A549 (cell line): Measurements from ENCODE around the gene C4orf33. TPM values are rescaled to one million over a fixed set of nuclear protein-coding genes. Genes with fewer than 3 reads are reported as not detected.
A peak's percentile ranks its signal among the peaks of the same experiment; 100 is the strongest.

Experiments
- ATAC-seq, 2 experiments: fragments of 200-7000 bp in 1 of 2; fragments of >200 bp in 1 of 2; cut with Nextera tagmentation in 1 of 2; cut with Tn5 transposase in 1 of 2; 3 replicates each; pipeline versions ENCODE4 v1.8.0 to v1.9.1; 2018 to 2020; ENCODE audit warnings: mild to moderate bottlenecking in 1 of 2, moderate library complexity in 1 of 2
- CTCF ChIA-PET: fragments of 300-600 bp; sonication (Branson Sonifier 250); formaldehyde crosslinking; extraction: SDS; loops from one replicate; lab custom pipeline; 2021; ENCODE audit warnings: antibody characterized with exemption, inconsistent platforms; lab: Yijun Ruan, JAX
- POLR2A ChIA-PET: fragments of 350-600 bp; formaldehyde crosslinking; extraction: SDS; loops from one replicate; lab custom pipeline; 2021; ENCODE audit warnings: antibody characterized with exemption, inconsistent platforms; lab: Yijun Ruan, JAX
- DNase-seq, 2 experiments: peaks; one replicate each; pipeline versions ENCODE4 v3.0.0 to v3.0.0-alpha.2; 2011 to 2016; ENCODE audit warnings: low read depth in 1 of 2, low spot score in 1 of 2
- FAIRE-seq: peaks from 2 replicates; lab custom pipeline; 2011; peaks lifted over from hg19 to GRCh38; lab: Jason Lieb, UNC
- H3K27ac ChIP-seq, 2 experiments: fragments of >200 bp; sonication (Bioruptor Twin); formaldehyde crosslinking; 3 replicates each; pipeline ENCODE4 v1.5.1; 2016 to 2017
- H3K4me1 ChIP-seq: fragments of >200 bp; sonication (Bioruptor Twin); formaldehyde crosslinking; 3 replicates; pipeline ENCODE4 v1.6.1; 2016
- H3K4me2 ChIP-seq: fragments of >200 bp; sonication (Bioruptor Twin); formaldehyde crosslinking; 3 replicates; pipeline ENCODE4 v1.6.1; 2016
- H3K4me3 ChIP-seq: fragments of >200 bp; sonication (Bioruptor Twin); formaldehyde crosslinking; 3 replicates; pipeline ENCODE4 v1.5.1; 2016
- H3K9me3 ChIP-seq: fragments of >200 bp; sonication (Bioruptor Twin); formaldehyde crosslinking; 3 replicates; pipeline ENCODE4 v1.6.1; 2016
- BHLHE40 ChIP-seq: IDR thresholded peaks from 2 replicates; pipeline ENCODE4 v1.6.1; 2012; ENCODE audit warnings: low read depth, low read length, inconsistent platforms
- CBX8 ChIP-seq: fragments of 200-600 bp; sonication (generic); IDR thresholded peaks from 2 replicates; pipeline ENCODE4 v1.6.1; 2016
- CEBPB ChIP-seq, 2 experiments: fragments of >200 bp in 1 of 2; sonication (Bioruptor Twin) in 1 of 2; formaldehyde crosslinking in 1 of 2; IDR thresholded peaks; 2 replicates each; pipeline ENCODE4 v1.6.1; 2012 to 2016
- CHD4 ChIP-seq: fragments of 200-600 bp; sonication (generic); IDR thresholded peaks from 2 replicates; pipeline ENCODE4 v1.6.1; 2016; ENCODE audit warnings: antibody characterized with exemption, mild to moderate bottlenecking, borderline replicate concordance
- EHMT2 ChIP-seq: fragments of 200-600 bp; sonication (generic); IDR thresholded peaks from 2 replicates; pipeline ENCODE4 v1.6.1; 2016; ENCODE audit warnings: antibody characterized with exemption, low read depth, mild to moderate bottlenecking, moderate library complexity
- EP300 ChIP-seq, 2 experiments: fragments of >200 bp; sonication (Bioruptor Twin); formaldehyde crosslinking; IDR thresholded peaks; 2 replicates in 1 of 2; 3 replicates in 1 of 2; pipeline ENCODE4 v1.6.1; 2016 to 2017
- FOSB ChIP-seq: fragments of 250-450 bp; sonication (Bioruptor Pico); IDR thresholded peaks from 2 replicates; pipeline ENCODE4 v1.5.0; 2020; ENCODE audit warnings: mild to moderate bottlenecking, moderate library complexity
- FOSL2 ChIP-seq, 2 experiments: fragments of 450-650 bp in 1 of 2; fragments of >200 bp in 1 of 2; sonication (Bioruptor Twin) in 1 of 2; formaldehyde crosslinking; IDR thresholded peaks; 2 replicates each; pipeline versions ENCODE4 v1.5.0 to v1.6.1; 2016 to 2020; ENCODE audit warnings: mild to moderate bottlenecking in 1 of 2, moderate library complexity in 1 of 2
- GATA3 ChIP-seq: IDR thresholded peaks from 2 replicates; pipeline ENCODE4 v1.6.1; 2012; ENCODE audit warnings: borderline replicate concordance
- HEYL ChIP-seq: fragments of 250-450 bp; sonication (Bioruptor Pico); IDR thresholded peaks from 2 replicates; pipeline ENCODE4 v1.8.0; 2021; ENCODE audit warnings: mild to moderate bottlenecking, moderate library complexity
- HOXB13 ChIP-seq: fragments of 250-450 bp; sonication (Bioruptor Pico); IDR thresholded peaks from 2 replicates; pipeline ENCODE4 v1.5.0; 2020; ENCODE audit warnings: low read depth, mild to moderate bottlenecking, moderate library complexity
- HOXB5 ChIP-seq: fragments of 250-450 bp; sonication (Bioruptor Pico); IDR thresholded peaks from 2 replicates; pipeline ENCODE4 v1.5.0; 2020; ENCODE audit warnings: mild to moderate bottlenecking, moderate library complexity
- KDM1A ChIP-seq: fragments of 200-600 bp; sonication (generic); IDR thresholded peaks from 2 replicates; pipeline ENCODE4 v1.6.1; 2016; ENCODE audit warnings: low read depth, mild to moderate bottlenecking
- MAFK ChIP-seq: fragments of 450-650 bp; IDR thresholded peaks from 2 replicates; pipeline ENCODE4 v1.6.1; 2014; ENCODE audit not compliant: partially characterized antibody
- PHF8 ChIP-seq: fragments of 200-600 bp; sonication (generic); IDR thresholded peaks from 2 replicates; pipeline ENCODE4 v1.6.1; 2016; ENCODE audit warnings: low read depth, mild to moderate bottlenecking, antibody characterized with exemption, moderate library complexity, borderline replicate concordance
- POLR2A ChIP-seq: IDR thresholded peaks from 2 replicates; pipeline ENCODE4 v1.6.1; 2012; ENCODE audit warnings: mild to moderate bottlenecking, low read length
- POLR2AphosphoS2 ChIP-seq: conservative IDR thresholded peaks from 2 replicates; pipeline ENCODE4 v1.6.1; 2012; ENCODE audit warnings: low read length, improper control_type of control experiment, inconsistent platforms
- RAD21 ChIP-seq, 2 experiments: fragments of >200 bp in 1 of 2; sonication (Bioruptor Twin) in 1 of 2; formaldehyde crosslinking in 1 of 2; IDR thresholded peaks in 1 of 2; conservative IDR thresholded peaks in 1 of 2; 2 replicates in 1 of 2; 3 replicates in 1 of 2; pipeline ENCODE4 v1.6.1; 2012 to 2018; ENCODE audit warnings: inconsistent platforms in 1 of 2
- RARB ChIP-seq: fragments of 250-450 bp; sonication (Bioruptor Pico); IDR thresholded peaks from 2 replicates; pipeline ENCODE4 v1.8.0; 2021; ENCODE audit warnings: mild to moderate bottlenecking, moderate library complexity
- RCOR1 ChIP-seq: fragments of 150-350 bp; IDR thresholded peaks from 2 replicates; pipeline ENCODE4 v1.6.1; 2014; ENCODE audit warnings: antibody characterized with exemption, low read length, low read depth
- RFX5 ChIP-seq: fragments of 450-650 bp; IDR thresholded peaks from 2 replicates; pipeline ENCODE4 v1.7.1; 2014; ENCODE audit warnings: antibody characterized with exemption, mild to moderate bottlenecking, moderate library complexity
- RNF2 ChIP-seq: fragments of 200-600 bp; sonication (generic); IDR thresholded peaks from 2 replicates; pipeline ENCODE4 v1.6.1; 2016; ENCODE audit warnings: low read depth, mild to moderate bottlenecking, antibody characterized with exemption, moderate library complexity, borderline replicate concordance
- SMC3 ChIP-seq: fragments of >200 bp; sonication (Bioruptor Twin); formaldehyde crosslinking; IDR thresholded peaks from 3 replicates; pipeline ENCODE4 v1.6.1; 2018; ENCODE audit warnings: inconsistent platforms
- SREBF2 ChIP-seq: fragments of 450-650 bp; IDR thresholded peaks from 2 replicates; pipeline ENCODE4 v1.6.1; 2014; ENCODE audit warnings: mild to moderate bottlenecking, moderate library complexity
- ZFP36 ChIP-seq: fragments of 450-650 bp; IDR thresholded peaks from 2 replicates; pipeline ENCODE4 v1.6.1; 2014; ENCODE audit warnings: borderline replicate concordance; ENCODE audit not compliant: partially characterized antibody
- ZNF302 ChIP-seq: fragments of 250-450 bp; sonication (Bioruptor Pico); IDR thresholded peaks from 2 replicates; pipeline ENCODE4 v1.9.0; 2021; ENCODE audit warnings: inconsistent platforms, mild to moderate bottlenecking, moderate library complexity
- ZSCAN20 ChIP-seq: fragments of 250-450 bp; sonication (Bioruptor Pico); IDR thresholded peaks from 2 replicates; pipeline ENCODE4 v1.8.0; 2022; ENCODE audit warnings: mild to moderate bottlenecking, moderate library complexity
- whole genome bisulfite sequencing: methylation state at CpG from one replicate; pipeline ENCODE4 v1.1.6; 2017; ENCODE audit errors: missing lambda C conversion rate; 5-methylcytosine and 5-hydroxymethylcytosine counted together
- polyA plus RNA-seq, 4 experiments: library from polyadenylated mRNA; depleted of rRNA in 3 of 4; stranded (reverse); fragments of >200 nt; fragmentation: RNase III in 1 of 4; extraction: RNeasy Plus Mini Kit Qiagen cat#74134 plus additional on column Dnase treatment in 1 of 4; gene quantifications; 2 replicates in 3 of 4; 3 replicates in 1 of 4; pipeline ENCODE4 v1.2.3, GENCODE V29; 2011 to 2017
- TF ChIP-seq, protein P1 (sequence below): IDR thresholded peaks from 2 replicates; pipeline ENCODE4 v1.6.1; 2012
- TF ChIP-seq, protein P2 (sequence below): fragments of 250-450 bp; sonication (Bioruptor Pico); IDR thresholded peaks from 2 replicates; pipeline ENCODE4 v1.5.0; 2020; ENCODE audit warnings: low read depth, mild to moderate bottlenecking, moderate library complexity
- TF ChIP-seq, protein P3 (sequence below): IDR thresholded peaks from 2 replicates; pipeline ENCODE4 v1.6.1; 2012
- TF ChIP-seq, protein P4 (sequence below): fragments of >200 bp; sonication (Bioruptor Twin); formaldehyde crosslinking; IDR thresholded peaks from 2 replicates; pipeline ENCODE4 v1.6.1; 2016
- TF ChIP-seq, protein P5 (sequence below): fragments of 150-350 bp; IDR thresholded peaks from 2 replicates; pipeline ENCODE4 v1.6.1; 2014; ENCODE audit warnings: low read depth, mild to moderate bottlenecking, low read length
- TF ChIP-seq, protein P6 (sequence below): fragments of 250-450 bp; sonication (Bioruptor Pico); IDR thresholded peaks from 2 replicates; pipeline ENCODE4 v1.5.0; 2021; ENCODE audit warnings: mild to moderate bottlenecking, moderate library complexity, borderline replicate concordance
- TF ChIP-seq, protein P7 (sequence below): IDR thresholded peaks from 2 replicates; pipeline ENCODE4 v1.6.1; 2012; ENCODE audit warnings: low read depth, borderline replicate concordance

The C4orf33 gene
- polyA plus RNA-seq, 2 of the 4 experiments (the other 2 are of a cell fraction), result 8.6 to 18.8 TPM

DNA sequence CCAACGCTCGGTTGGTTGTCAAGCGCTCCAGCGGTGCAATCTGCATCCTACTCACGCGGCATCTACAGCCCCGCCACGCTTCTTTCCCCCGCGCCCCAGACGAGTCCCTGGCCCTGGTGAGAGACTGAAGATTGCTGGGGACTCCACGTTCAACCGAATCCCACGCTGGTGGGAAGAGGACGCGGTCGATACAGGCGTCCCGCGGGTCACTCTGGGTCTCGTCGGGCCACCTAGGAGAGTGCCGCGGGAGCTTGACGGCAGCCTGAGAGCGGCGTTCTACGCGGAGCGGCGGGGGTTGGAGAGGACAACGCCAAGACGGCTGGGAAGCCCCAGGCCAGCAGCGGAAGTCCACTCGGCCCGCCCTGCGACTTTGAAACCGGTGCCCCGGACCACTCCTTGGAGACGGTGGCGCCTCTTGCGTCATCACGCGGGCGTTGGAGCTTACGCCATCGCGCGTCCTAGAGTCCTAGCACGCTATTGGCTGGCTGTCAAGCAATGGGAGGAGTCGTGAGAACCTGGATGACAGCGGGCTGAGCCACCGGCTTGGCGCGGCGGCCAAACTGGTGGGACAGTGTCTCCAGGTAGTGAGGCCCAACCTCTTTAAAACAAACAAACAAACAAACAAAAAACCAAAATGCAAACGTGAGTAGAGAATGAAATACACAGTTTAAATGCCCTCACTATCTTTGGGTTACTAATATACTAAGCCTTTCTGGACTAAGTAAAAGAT, 2.6 kb upstream of the C4orf33 start, which contains the start of gene SCLT1:
Gene SCLT1 (minus strand): TSS at position 349 of the 730 bp plus-strand sequence. CDS start 436 bp downstream, outside the sequence.
- ChIA-PET CTCF (no interaction called here), POLR2A (interaction anchor here (1.4 kb wide), 1 partner anchor 230 kb away, joined by 3 read pairs; no protein-coding TSS in a partner anchor)
- no peak for TF ChIP-seq FOSB
- no peak for TF ChIP-seq RFX5
- TF ChIP-seq CHD4, result no peak
- TF ChIP-seq, protein P1, sequence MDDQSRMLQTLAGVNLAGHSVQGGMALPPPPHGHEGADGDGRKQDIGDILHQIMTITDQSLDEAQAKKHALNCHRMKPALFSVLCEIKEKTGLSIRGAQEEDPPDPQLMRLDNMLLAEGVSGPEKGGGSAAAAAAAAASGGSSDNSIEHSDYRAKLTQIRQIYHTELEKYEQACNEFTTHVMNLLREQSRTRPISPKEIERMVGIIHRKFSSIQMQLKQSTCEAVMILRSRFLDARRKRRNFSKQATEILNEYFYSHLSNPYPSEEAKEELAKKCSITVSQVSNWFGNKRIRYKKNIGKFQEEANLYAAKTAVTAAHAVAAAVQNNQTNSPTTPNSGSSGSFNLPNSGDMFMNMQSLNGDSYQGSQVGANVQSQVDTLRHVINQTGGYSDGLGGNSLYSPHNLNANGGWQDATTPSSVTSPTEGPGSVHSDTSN, result no peak
- no peak for TF ChIP-seq BHLHE40
- TF ChIP-seq, protein P2, sequence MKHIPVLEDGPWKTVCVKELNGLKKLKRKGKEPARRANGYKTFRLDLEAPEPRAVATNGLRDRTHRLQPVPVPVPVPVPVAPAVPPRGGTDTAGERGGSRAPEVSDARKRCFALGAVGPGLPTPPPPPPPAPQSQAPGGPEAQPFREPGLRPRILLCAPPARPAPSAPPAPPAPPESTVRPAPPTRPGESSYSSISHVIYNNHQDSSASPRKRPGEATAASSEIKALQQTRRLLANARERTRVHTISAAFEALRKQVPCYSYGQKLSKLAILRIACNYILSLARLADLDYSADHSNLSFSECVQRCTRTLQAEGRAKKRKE, result no peak
- no peak for TF ChIP-seq EP300 (IDR thresholded peaks at IDR 0.05)
- TF ChIP-seq, protein P3, sequence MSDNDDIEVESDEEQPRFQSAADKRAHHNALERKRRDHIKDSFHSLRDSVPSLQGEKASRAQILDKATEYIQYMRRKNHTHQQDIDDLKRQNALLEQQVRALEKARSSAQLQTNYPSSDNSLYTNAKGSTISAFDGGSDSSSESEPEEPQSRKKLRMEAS, result peak; percentile 56
- TF ChIP-seq, protein P4, sequence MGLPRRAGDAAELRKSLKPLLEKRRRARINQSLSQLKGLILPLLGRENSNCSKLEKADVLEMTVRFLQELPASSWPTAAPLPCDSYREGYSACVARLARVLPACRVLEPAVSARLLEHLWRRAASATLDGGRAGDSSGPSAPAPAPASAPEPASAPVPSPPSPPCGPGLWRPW, result no peak
- no peak for TF ChIP-seq KDM1A
- TF ChIP-seq GATA3, result 0 out of 2 replicates have a peak, but pooled peaks have one; percentile 23
- no peak for TF ChIP-seq HOXB13 (CRISPR knock-in tag)
- TF ChIP-seq CEBPB (IDR thresholded peaks at IDR 0.05), result peak; percentile 67 to 92
- TF ChIP-seq PHF8, result peak; percentile 37; the same call in 1 of the 2 replicates
- TF ChIP-seq ZFP36, result no peak
- no peak for TF ChIP-seq HOXB5 (CRISPR knock-in tag)
- no peak for TF ChIP-seq RARB (CRISPR knock-in tag)
- TF ChIP-seq ZSCAN20, result no peak
- no peak for TF ChIP-seq EHMT2
- no peak for TF ChIP-seq CBX8
- TF ChIP-seq, protein P5, sequence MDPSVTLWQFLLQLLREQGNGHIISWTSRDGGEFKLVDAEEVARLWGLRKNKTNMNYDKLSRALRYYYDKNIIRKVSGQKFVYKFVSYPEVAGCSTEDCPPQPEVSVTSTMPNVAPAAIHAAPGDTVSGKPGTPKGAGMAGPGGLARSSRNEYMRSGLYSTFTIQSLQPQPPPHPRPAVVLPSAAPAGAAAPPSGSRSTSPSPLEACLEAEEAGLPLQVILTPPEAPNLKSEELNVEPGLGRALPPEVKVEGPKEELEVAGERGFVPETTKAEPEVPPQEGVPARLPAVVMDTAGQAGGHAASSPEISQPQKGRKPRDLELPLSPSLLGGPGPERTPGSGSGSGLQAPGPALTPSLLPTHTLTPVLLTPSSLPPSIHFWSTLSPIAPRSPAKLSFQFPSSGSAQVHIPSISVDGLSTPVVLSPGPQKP, result no peak
- no peak for TF ChIP-seq SMC3
- TF ChIP-seq SREBF2, result no peak
- no peak for TF ChIP-seq MAFK
- TF ChIP-seq, protein P6, sequence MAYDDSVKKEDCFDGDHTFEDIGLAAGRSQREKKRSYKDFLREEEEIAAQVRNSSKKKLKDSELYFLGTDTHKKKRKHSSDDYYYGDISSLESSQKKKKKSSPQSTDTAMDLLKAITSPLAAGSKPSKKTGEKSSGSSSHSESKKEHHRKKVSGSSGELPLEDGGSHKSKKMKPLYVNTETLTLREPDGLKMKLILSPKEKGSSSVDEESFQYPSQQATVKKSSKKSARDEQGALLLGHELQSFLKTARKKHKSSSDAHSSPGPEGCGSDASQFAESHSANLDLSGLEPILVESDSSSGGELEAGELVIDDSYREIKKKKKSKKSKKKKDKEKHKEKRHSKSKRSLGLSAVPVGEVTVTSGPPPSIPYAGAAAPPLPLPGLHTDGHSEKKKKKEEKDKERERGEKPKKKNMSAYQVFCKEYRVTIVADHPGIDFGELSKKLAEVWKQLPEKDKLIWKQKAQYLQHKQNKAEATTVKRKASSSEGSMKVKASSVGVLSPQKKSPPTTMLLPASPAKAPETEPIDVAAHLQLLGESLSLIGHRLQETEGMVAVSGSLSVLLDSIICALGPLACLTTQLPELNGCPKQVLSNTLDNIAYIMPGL (CRISPR knock-in tag), result no peak
- TF ChIP-seq POLR2AphosphoS2, result no peak
- no peak for TF ChIP-seq RAD21 (conservative IDR thresholded peaks at IDR 0.05 in 1 of 2, IDR thresholded peaks at IDR 0.05 in 1 of 2)
- no peak for TF ChIP-seq HEYL (CRISPR knock-in tag)
- TF ChIP-seq POLR2A, result peak; percentile 53
- TF ChIP-seq FOSL2 (IDR thresholded peaks at IDR 0.05), result no peak
- peak; percentile 61 for TF ChIP-seq FOSL2 (CRISPR knock-in tag; IDR thresholded peaks at IDR 0.05)
- TF ChIP-seq ZNF302 (CRISPR knock-in tag), result no peak
- no peak for TF ChIP-seq RCOR1
- no peak for TF ChIP-seq RNF2
- TF ChIP-seq, protein P7, sequence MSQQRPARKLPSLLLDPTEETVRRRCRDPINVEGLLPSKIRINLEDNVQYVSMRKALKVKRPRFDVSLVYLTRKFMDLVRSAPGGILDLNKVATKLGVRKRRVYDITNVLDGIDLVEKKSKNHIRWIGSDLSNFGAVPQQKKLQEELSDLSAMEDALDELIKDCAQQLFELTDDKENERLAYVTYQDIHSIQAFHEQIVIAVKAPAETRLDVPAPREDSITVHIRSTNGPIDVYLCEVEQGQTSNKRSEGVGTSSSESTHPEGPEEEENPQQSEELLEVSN, result peak; percentile 53; the same call in 1 of the 2 replicates

More for the DNA sequence above, 2.6 kb upstream of the C4orf33 start, which contains the start of gene SCLT1:
- H3K27ac ChIP-seq, result peak within 1 kb of the TSS; percentile 83 to 92
- peak within 1 kb of the TSS; percentile 85 for H3K4me2 ChIP-seq
- H3K4me1 ChIP-seq, result peaks cover 9% of the 10 kb centered on the region; the same call in 2 of the 3 replicates
- H3K9me3 ChIP-seq, result no peaks in the 10 kb centered on the region
- ATAC-seq, result peak; percentile 95 to 97
- peak; percentile 71 to 97 for DNase-seq
- peak within 1 kb of the TSS; percentile 79 for H3K4me3 ChIP-seq
- peak; percentile 23 for FAIRE-seq
- WGBS, result under 1% methylated on average over 20 of the region's 57 CpGs
